Ammon's horn (tissue), 1 donor: ENCODE measurements around the gene FOS.
"Not testable (repeated sequence)": the region's sequence is repeated elsewhere in the genome, so short reads cannot be mapped to it uniquely, and the experiment has no call there.

ENCODE experiments used
- DNase-seq: peaks from one replicate; pipeline ENCODE4 v3.0.0-alpha.2; 2016; ENCODE audit warnings: low spot score

FOS gene

GRCh38 chr14:75294649-75295033, 16.0 kb downstream of the FOS start:
- no peak for DNase-seq

GRCh38 chr14:75295061-75295461, 16.4 kb downstream of the FOS start:
- DNase-seq, result no peak

GRCh38 chr14:75295491-75296345, 17.1 kb downstream of the FOS start:
- DNase-seq, result peak; percentile 91

- no peak for DNase-seq
Measured at GRCh38 chr14:75297411-75298040, 18.9 kb downstream of the FOS start.

GRCh38 chr14:75298187-75298965, 19.7 kb downstream of the FOS start:
- no peak for DNase-seq

- DNase-seq, result peak; percentile 63
Measured at GRCh38 chr14:75299059-75299458, 20.4 kb downstream of the FOS start.

- no peak for DNase-seq
Measured at GRCh38 chr14:75299576-75299975, 20.9 kb downstream of the FOS start.

- peak; percentile 67 for DNase-seq
Measured at GRCh38 chr14:75301666-75302325, 23.2 kb downstream of the FOS start.

- DNase-seq, result peak; percentile 89
Measured at GRCh38 chr14:75303381-75303789, 24.8 kb downstream of the FOS start.

- DNase-seq, result not testable (repeated sequence)
Measured at GRCh38 chr14:75306410-75306809, 27.8 kb downstream of the FOS start.

- DNase-seq, result peak; percentile 56
Measured at GRCh38 chr14:75306927-75307699, 28.5 kb downstream of the FOS start.

GRCh38 chr14:75307700-75308379, 29.2 kb downstream of the FOS start:
- peak; percentile 94 for DNase-seq

GRCh38 chr14:75308991-75309390, 30.4 kb downstream of the FOS start:
- not testable (repeated sequence) for DNase-seq

- DNase-seq, result not testable (repeated sequence)
Measured at GRCh38 chr14:75309561-75309960, 30.9 kb downstream of the FOS start.

GRCh38 chr14:75310295-75311111, 31.9 kb downstream of the FOS start:
- peak; percentile 93 for DNase-seq

- DNase-seq, result no peak
Measured at GRCh38 chr14:75311356-75311755, 32.7 kb downstream of the FOS start.

GRCh38 chr14:75312341-75312740, 33.7 kb downstream of the FOS start:
- no peak for DNase-seq

- DNase-seq, result no peak
Measured at GRCh38 chr14:75313294-75313693, 34.7 kb downstream of the FOS start.

- peak; percentile 52 for DNase-seq
Measured at GRCh38 chr14:75315144-75315543, 36.5 kb downstream of the FOS start.

GRCh38 chr14:75317148-75317547, 38.5 kb downstream of the FOS start:
- DNase-seq, result no peak
